ENCODE measurements around the gene KIAA1217. TPM values are rescaled to one million over a fixed set of nuclear protein-coding genes. Genes with fewer than 3 reads are reported as not detected.

Gene KIAA1217
- total RNA-seq, 1 experiment from 2014 or later, result 23.4 TPM

DNA sequence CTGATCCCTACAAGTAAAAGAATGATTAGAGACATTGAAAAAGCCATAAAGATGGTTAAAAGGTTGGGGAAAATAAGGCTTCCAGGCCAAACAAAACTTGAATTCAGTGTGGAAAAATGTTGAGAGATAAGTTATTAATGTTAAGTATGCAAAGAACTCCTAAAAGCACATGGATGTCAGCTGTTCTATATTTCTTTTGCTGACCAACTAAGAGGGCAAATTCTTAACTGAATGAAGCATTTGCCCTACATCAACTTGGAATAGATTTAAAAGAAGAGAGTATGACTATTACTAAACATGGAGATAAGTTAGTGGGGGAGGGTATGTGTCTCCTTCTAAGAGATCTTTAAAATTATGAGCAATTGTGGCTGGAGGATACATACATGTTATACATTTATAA is 124.8 kb downstream of the KIAA1217 start:
- POLR2A ChIA-PET, result no interaction called here
- TF ChIP-seq, protein P1, sequence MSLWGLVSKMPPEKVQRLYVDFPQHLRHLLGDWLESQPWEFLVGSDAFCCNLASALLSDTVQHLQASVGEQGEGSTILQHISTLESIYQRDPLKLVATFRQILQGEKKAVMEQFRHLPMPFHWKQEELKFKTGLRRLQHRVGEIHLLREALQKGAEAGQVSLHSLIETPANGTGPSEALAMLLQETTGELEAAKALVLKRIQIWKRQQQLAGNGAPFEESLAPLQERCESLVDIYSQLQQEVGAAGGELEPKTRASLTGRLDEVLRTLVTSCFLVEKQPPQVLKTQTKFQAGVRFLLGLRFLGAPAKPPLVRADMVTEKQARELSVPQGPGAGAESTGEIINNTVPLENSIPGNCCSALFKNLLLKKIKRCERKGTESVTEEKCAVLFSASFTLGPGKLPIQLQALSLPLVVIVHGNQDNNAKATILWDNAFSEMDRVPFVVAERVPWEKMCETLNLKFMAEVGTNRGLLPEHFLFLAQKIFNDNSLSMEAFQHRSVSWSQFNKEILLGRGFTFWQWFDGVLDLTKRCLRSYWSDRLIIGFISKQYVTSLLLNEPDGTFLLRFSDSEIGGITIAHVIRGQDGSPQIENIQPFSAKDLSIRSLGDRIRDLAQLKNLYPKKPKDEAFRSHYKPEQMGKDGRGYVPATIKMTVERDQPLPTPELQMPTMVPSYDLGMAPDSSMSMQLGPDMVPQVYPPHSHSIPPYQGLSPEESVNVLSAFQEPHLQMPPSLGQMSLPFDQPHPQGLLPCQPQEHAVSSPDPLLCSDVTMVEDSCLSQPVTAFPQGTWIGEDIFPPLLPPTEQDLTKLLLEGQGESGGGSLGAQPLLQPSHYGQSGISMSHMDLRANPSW (CRISPR knock-in tag; conservative IDR thresholded peaks at IDR 0.05; ENCODE audit: low read depth), result no peak
- TF ChIP-seq ZNF416 (CRISPR knock-in tag; IDR thresholded peaks at IDR 0.05) (no peak), MXD4 (CRISPR knock-in tag; IDR thresholded peaks at IDR 0.05; ENCODE audit: borderline replicate concordance) (no peak)
- TF ChIP-seq, protein P2, sequence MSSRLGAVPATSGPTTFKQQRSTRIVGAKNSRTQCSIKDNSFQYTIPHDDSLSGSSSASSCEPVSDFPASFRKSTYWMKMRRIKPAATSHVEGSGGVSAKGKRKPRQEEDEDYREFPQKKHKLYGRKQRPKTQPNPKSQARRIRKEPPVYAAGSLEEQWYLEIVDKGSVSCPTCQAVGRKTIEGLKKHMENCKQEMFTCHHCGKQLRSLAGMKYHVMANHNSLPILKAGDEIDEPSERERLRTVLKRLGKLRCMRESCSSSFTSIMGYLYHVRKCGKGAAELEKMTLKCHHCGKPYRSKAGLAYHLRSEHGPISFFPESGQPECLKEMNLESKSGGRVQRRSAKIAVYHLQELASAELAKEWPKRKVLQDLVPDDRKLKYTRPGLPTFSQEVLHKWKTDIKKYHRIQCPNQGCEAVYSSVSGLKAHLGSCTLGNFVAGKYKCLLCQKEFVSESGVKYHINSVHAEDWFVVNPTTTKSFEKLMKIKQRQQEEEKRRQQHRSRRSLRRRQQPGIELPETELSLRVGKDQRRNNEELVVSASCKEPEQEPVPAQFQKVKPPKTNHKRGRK (CRISPR knock-in tag; IDR thresholded peaks at IDR 0.05; ENCODE audit: borderline replicate concordance), result no peak
- H3K27ac Mint-ChIP-seq, result no peak overlapping the region
- no peak for DNase-seq (ENCODE audit: low spot score)
- H3K36me3 Mint-ChIP-seq, result no peaks in the 10 kb centered on the region
- no peak for ATAC-seq
- peaks cover 6% of the 10 kb centered on the region for H3K4me1 Mint-ChIP-seq
- H3K4me3 Mint-ChIP-seq, result no peak overlapping the region
- no peaks in the 10 kb centered on the region for H3K9me3 Mint-ChIP-seq
- CTCF ChIA-PET, result no interaction called here
- H3K27me3 Mint-ChIP-seq (ENCODE audit: low read depth), result no peaks in the 10 kb centered on the region

DNA sequence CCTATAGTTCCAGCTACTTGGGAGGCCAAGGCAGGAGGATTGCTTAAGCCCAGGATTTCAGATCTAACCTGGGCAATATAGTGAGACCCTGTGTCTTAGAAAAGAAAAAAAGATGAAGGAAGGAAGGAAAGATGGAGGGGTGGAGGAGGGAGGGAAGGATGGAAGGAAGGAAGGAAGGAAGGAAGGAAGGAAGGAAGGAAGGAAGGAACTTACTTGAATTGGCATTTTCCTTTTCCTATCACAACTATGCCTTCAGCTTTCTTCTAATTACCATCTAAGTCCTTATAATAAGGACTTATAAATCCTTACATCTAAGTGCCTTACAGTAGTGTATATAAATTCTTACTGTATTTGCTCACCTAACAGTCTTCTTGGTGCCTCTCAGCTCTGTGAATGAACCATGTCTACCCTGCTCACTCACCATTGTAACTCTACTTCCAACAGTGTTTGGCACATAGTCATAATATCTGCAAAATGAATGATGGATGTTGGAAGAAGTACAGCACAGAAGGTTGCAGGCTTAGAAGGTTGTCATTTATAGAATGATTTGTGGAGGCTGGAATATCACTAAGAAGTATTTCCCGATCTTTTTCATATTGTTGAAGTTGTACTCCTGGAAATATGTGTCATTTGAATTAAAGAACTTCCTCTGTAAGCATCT is 125.5 kb downstream of the KIAA1217 start:
- ChIA-PET CTCF (interaction anchor here (1.6 kb wide), 1 partner anchor 15 kb away, joined by 6 read pairs; no protein-coding TSS in a partner anchor), POLR2A (interaction anchor here (0.8 kb wide), 1 partner anchor 15 kb away, joined by 3 read pairs; no protein-coding TSS in a partner anchor)
- TF ChIP-seq, protein P3, sequence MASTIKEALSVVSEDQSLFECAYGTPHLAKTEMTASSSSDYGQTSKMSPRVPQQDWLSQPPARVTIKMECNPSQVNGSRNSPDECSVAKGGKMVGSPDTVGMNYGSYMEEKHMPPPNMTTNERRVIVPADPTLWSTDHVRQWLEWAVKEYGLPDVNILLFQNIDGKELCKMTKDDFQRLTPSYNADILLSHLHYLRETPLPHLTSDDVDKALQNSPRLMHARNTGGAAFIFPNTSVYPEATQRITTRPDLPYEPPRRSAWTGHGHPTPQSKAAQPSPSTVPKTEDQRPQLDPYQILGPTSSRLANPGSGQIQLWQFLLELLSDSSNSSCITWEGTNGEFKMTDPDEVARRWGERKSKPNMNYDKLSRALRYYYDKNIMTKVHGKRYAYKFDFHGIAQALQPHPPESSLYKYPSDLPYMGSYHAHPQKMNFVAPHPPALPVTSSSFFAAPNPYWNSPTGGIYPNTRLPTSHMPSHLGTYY (CRISPR knock-in tag; IDR thresholded peaks at IDR 0.05), result no peak
- TF ChIP-seq, protein P4, sequence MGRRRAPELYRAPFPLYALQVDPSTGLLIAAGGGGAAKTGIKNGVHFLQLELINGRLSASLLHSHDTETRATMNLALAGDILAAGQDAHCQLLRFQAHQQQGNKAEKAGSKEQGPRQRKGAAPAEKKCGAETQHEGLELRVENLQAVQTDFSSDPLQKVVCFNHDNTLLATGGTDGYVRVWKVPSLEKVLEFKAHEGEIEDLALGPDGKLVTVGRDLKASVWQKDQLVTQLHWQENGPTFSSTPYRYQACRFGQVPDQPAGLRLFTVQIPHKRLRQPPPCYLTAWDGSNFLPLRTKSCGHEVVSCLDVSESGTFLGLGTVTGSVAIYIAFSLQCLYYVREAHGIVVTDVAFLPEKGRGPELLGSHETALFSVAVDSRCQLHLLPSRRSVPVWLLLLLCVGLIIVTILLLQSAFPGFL (CRISPR knock-in tag; IDR thresholded peaks at IDR 0.05; ENCODE audit: borderline replicate concordance), result no peak
- TF ChIP-seq NFYB (CRISPR knock-in tag; conservative IDR thresholded peaks at IDR 0.05; ENCODE audit: low read depth) (no peak), ZBTB21 (CRISPR knock-in tag; IDR thresholded peaks at IDR 0.05; ENCODE audit: borderline replicate concordance) (no peak), TP53 (CRISPR knock-in tag; IDR thresholded peaks at IDR 0.05) (no peak), ZNF232 (CRISPR knock-in tag; IDR thresholded peaks at IDR 0.05) (no peak), HMGA2 (CRISPR knock-in tag; IDR thresholded peaks at IDR 0.05) (no peak)
- TF ChIP-seq, protein P5, sequence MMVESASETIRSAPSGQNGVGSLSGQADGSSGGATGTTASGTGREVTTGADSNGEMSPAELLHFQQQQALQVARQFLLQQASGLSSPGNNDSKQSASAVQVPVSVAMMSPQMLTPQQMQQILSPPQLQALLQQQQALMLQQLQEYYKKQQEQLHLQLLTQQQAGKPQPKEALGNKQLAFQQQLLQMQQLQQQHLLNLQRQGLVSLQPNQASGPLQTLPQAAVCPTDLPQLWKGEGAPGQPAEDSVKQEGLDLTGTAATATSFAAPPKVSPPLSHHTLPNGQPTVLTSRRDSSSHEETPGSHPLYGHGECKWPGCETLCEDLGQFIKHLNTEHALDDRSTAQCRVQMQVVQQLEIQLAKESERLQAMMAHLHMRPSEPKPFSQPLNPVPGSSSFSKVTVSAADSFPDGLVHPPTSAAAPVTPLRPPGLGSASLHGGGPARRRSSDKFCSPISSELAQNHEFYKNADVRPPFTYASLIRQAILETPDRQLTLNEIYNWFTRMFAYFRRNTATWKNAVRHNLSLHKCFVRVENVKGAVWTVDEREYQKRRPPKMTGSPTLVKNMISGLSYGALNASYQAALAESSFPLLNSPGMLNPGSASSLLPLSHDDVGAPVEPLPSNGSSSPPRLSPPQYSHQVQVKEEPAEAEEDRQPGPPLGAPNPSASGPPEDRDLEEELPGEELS (CRISPR knock-in tag; IDR thresholded peaks at IDR 0.05), result no peak
- TF ChIP-seq, protein P6, sequence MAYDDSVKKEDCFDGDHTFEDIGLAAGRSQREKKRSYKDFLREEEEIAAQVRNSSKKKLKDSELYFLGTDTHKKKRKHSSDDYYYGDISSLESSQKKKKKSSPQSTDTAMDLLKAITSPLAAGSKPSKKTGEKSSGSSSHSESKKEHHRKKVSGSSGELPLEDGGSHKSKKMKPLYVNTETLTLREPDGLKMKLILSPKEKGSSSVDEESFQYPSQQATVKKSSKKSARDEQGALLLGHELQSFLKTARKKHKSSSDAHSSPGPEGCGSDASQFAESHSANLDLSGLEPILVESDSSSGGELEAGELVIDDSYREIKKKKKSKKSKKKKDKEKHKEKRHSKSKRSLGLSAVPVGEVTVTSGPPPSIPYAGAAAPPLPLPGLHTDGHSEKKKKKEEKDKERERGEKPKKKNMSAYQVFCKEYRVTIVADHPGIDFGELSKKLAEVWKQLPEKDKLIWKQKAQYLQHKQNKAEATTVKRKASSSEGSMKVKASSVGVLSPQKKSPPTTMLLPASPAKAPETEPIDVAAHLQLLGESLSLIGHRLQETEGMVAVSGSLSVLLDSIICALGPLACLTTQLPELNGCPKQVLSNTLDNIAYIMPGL (CRISPR knock-in tag; IDR thresholded peaks at IDR 0.05), result no peak
- TF ChIP-seq, protein P7, sequence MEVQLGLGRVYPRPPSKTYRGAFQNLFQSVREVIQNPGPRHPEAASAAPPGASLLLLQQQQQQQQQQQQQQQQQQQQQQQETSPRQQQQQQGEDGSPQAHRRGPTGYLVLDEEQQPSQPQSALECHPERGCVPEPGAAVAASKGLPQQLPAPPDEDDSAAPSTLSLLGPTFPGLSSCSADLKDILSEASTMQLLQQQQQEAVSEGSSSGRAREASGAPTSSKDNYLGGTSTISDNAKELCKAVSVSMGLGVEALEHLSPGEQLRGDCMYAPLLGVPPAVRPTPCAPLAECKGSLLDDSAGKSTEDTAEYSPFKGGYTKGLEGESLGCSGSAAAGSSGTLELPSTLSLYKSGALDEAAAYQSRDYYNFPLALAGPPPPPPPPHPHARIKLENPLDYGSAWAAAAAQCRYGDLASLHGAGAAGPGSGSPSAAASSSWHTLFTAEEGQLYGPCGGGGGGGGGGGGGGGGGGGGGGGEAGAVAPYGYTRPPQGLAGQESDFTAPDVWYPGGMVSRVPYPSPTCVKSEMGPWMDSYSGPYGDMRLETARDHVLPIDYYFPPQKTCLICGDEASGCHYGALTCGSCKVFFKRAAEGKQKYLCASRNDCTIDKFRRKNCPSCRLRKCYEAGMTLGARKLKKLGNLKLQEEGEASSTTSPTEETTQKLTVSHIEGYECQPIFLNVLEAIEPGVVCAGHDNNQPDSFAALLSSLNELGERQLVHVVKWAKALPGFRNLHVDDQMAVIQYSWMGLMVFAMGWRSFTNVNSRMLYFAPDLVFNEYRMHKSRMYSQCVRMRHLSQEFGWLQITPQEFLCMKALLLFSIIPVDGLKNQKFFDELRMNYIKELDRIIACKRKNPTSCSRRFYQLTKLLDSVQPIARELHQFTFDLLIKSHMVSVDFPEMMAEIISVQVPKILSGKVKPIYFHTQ (CRISPR knock-in tag; IDR thresholded peaks at IDR 0.05), result no peak
- TF ChIP-seq, protein P8, sequence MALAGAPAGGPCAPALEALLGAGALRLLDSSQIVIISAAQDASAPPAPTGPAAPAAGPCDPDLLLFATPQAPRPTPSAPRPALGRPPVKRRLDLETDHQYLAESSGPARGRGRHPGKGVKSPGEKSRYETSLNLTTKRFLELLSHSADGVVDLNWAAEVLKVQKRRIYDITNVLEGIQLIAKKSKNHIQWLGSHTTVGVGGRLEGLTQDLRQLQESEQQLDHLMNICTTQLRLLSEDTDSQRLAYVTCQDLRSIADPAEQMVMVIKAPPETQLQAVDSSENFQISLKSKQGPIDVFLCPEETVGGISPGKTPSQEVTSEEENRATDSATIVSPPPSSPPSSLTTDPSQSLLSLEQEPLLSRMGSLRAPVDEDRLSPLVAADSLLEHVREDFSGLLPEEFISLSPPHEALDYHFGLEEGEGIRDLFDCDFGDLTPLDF (CRISPR knock-in tag; IDR thresholded peaks at IDR 0.05), result no peak

More for the DNA sequence above, 125.5 kb downstream of the KIAA1217 start:
- ATAC-seq (no peak), DNase-seq (ENCODE audit: low spot score) (no peak)
- Mint-ChIP-seq H3K36me3 (no peaks in the 10 kb centered on the region), H3K4me1 (peaks cover 6% of the 10 kb centered on the region), H3K27ac (no peak overlapping the region), H3K4me3 (no peak overlapping the region), H3K27me3 (ENCODE audit: low read depth) (no peaks in the 10 kb centered on the region), H3K9me3 (no peaks in the 10 kb centered on the region)
